Small intestine (tissue), 7 donors: Measurements from ENCODE around the gene PRIM2. TPM values are rescaled to one million over a fixed set of nuclear protein-coding genes. Genes with fewer than 3 reads are reported as not detected.
"Not testable (repeated sequence)": the region's sequence is repeated elsewhere in the genome, so short reads cannot be mapped to it uniquely, and the experiment has no call there.

Source experiments
- DNase-seq, 2 donors: peaks; one replicate each; pipeline versions ENCODE4 v3.0.0 to v3.0.0-alpha.2; 2013
- FAIRE-seq: peaks from 2 replicates; lab custom pipeline; 2012; peaks lifted over from hg19 to GRCh38; lab: Jason Lieb, UNC
- H3K27ac ChIP-seq, 3 donors: one replicate each; pipeline ENCODE4 v1.5.1; 2013; ENCODE audit warnings: low read length in 2 of 3, mild to moderate bottlenecking in 2 of 3, control low read depth in 1 of 3, inconsistent platforms in 1 of 3, low read depth in 1 of 3, moderate library complexity in 1 of 3
- H3K27me3 ChIP-seq, 3 donors: one replicate each; pipeline ENCODE4 v1.6.1; 2013; ENCODE audit warnings: low read length in 3 of 3, inconsistent platforms in 1 of 3; ENCODE audit not compliant: control insufficient read depth in 3 of 3, insufficient read depth in 3 of 3
- H3K36me3 ChIP-seq, 3 donors: one replicate each; pipeline ENCODE4 v1.6.1; 2013; ENCODE audit warnings: low read length in 3 of 3, inconsistent platforms in 1 of 3, low read depth in 1 of 3, mild to moderate bottlenecking in 1 of 3, moderate library complexity in 1 of 3; ENCODE audit not compliant: control insufficient read depth in 3 of 3, insufficient read depth in 2 of 3
- H3K4me1 ChIP-seq, 3 donors: one replicate each; pipeline ENCODE4 v1.6.1; 2013; ENCODE audit warnings: low read length in 2 of 3, inconsistent platforms in 1 of 3, low read depth in 1 of 3, mild to moderate bottlenecking in 1 of 3, moderate library complexity in 1 of 3; ENCODE audit not compliant: control insufficient read depth in 3 of 3, insufficient read depth in 2 of 3
- H3K4me3 ChIP-seq, 3 donors: one replicate each; pipeline ENCODE4 v1.5.1; 2013; ENCODE audit warnings: low read length in 3 of 3, control low read depth in 1 of 3, inconsistent platforms in 1 of 3, low read depth in 1 of 3, mild to moderate bottlenecking in 1 of 3, moderate library complexity in 1 of 3
- H3K9me3 ChIP-seq, 2 donors: one replicate each; pipeline ENCODE4 v1.6.1; 2013; ENCODE audit warnings: low read depth in 1 of 2, low read length in 1 of 2; ENCODE audit not compliant: control insufficient read depth in 2 of 2, insufficient read depth in 1 of 2
- WGBS, 3 donors: extraction: QIAGEN DNeasy Blood & Tissue Kit; methylation state at CpG; one replicate each; pipeline ENCODE4 v1.1.7; 2013; 5-methylcytosine and 5-hydroxymethylcytosine counted together
- polyA plus RNA-seq, 4 donors: library from polyadenylated mRNA; stranded (reverse) in 3 of 4; unstranded in 1 of 4; fragments of 200-250 nt in 3 of 4; fragments of 120-200 nt in 1 of 4; gene quantifications; one replicate each; pipeline versions ENCODE4 v1.2.1 to v1.2.3, GENCODE V29; 2013
- donor health status: healthy with polysubstance abuse.
- donor health status: control.
- donor health status: control.
- donor health status: Bipolar disorder and iron deficiency.
- donor health status: healthy.

PRIM2 gene
- polyA plus RNA-seq, 4 donors = 2.7 to 9.7 (median 5.9) TPM

- H3K27me3 ChIP-seq = no peaks in the 10 kb centered on the region
- peaks cover 0 to 9% of the 10 kb centered on the region in 2 donors for H3K9me3 ChIP-seq
- FAIRE-seq (no peak), DNase-seq (no peak)
- H3K36me3 ChIP-seq = peaks cover 0 to 23% (median 7%) of the 10 kb centered on the region in 3 donors
- no peak overlapping the region for H3K4me3 ChIP-seq
- H3K4me1 ChIP-seq = no peaks in the 10 kb centered on the region
- WGBS, 3 donors = 88 to 95% (median 93%) methylated on average over 2 of the region's 2 CpGs
- H3K27ac ChIP-seq = no peak overlapping the region
Observed at GRCh38 chr6:57327311-57327710, 9.9 kb downstream of the PRIM2 start.

GRCh38 chr6:57328074-57328473 is 10.6 kb downstream of the PRIM2 start:
- WGBS, 3 donors = 95 to 98% (median 96%) methylated on average over 1 of the region's 1 CpG
- Histone ChIP-seq H3K36me3 (peaks cover 0 to 23% (median 5%) of the 10 kb centered on the region in 3 donors), H3K27ac (no peak overlapping the region), H3K9me3 (peaks cover 0 to 9% of the 10 kb centered on the region in 2 donors), H3K4me1 (no peaks in the 10 kb centered on the region), H3K4me3 (no peak overlapping the region), H3K27me3 (no peaks in the 10 kb centered on the region)
- FAIRE-seq (no peak), DNase-seq (no peak)

- peaks cover 0 to 9% of the 10 kb centered on the region in 2 donors for H3K9me3 ChIP-seq
- H3K27me3 ChIP-seq = no peaks in the 10 kb centered on the region
- no peak overlapping the region for H3K4me3 ChIP-seq
- H3K4me1 ChIP-seq = no peaks in the 10 kb centered on the region
- no peak overlapping the region for H3K27ac ChIP-seq
- H3K36me3 ChIP-seq = peaks cover 0 to 23% (median 5%) of the 10 kb centered on the region in 3 donors
- no peak for FAIRE-seq
- no peak for DNase-seq
Observed at GRCh38 chr6:57329933-57330332, 12.5 kb downstream of the PRIM2 start.

GRCh38 chr6:57342148-57342669 is 24.8 kb downstream of the PRIM2 start:
- WGBS, 3 donors = 82 to 85% (median 82%) methylated on average over 2 of the region's 2 CpGs
- Histone ChIP-seq H3K27me3 (no peaks in the 10 kb centered on the region), H3K9me3 (no peaks in the 10 kb centered on the region), H3K4me1 (no peaks in the 10 kb centered on the region), H3K36me3 (no peaks in the 10 kb centered on the region), H3K4me3 (no peak overlapping the region), H3K27ac (no peak overlapping the region)
- no peak for DNase-seq
- FAIRE-seq = no peak

GRCh38 chr6:57343342-57343741 is 25.9 kb downstream of the PRIM2 start:
- H3K4me3 ChIP-seq, H3K9me3 ChIP-seq, FAIRE-seq, H3K36me3 ChIP-seq, H3K27ac ChIP-seq, H3K27me3 ChIP-seq, H3K4me1 ChIP-seq, DNase-seq: not testable (repeated sequence)
- 85 to 89% (median 87%) methylated on average over 3 of the region's 3 CpGs for WGBS, 3 donors

- 84 to 98% (median 94%) methylated on average over 2 of the region's 2 CpGs for WGBS, 3 donors
- not testable (repeated sequence) for FAIRE-seq
Observed at GRCh38 chr6:57346715-57347114, 29.3 kb downstream of the PRIM2 start.

GRCh38 chr6:57347597-57347996 is 30.2 kb downstream of the PRIM2 start:
- not testable (repeated sequence) for H3K27me3 ChIP-seq, H3K36me3 ChIP-seq, DNase-seq, H3K4me1 ChIP-seq, FAIRE-seq, H3K9me3 ChIP-seq, H3K4me3 ChIP-seq, H3K27ac ChIP-seq

More at GRCh38 chr6:57346715-57347114, 29.3 kb downstream of the PRIM2 start:
- not testable (repeated sequence) for H3K4me1 ChIP-seq, H3K4me3 ChIP-seq, DNase-seq, H3K9me3 ChIP-seq, H3K27ac ChIP-seq, H3K27me3 ChIP-seq, H3K36me3 ChIP-seq

- not testable (repeated sequence) for H3K4me3 ChIP-seq, FAIRE-seq, H3K27ac ChIP-seq, H3K36me3 ChIP-seq, H3K4me1 ChIP-seq, DNase-seq, H3K27me3 ChIP-seq, H3K9me3 ChIP-seq
- WGBS, 3 donors = 52 to 79% (median 79%) methylated on average over 5 to 6 of the region's 6 CpGs
Observed at GRCh38 chr6:57350443-57350842, 33.0 kb downstream of the PRIM2 start.

GRCh38 chr6:57352596-57352995 is 35.2 kb downstream of the PRIM2 start:
- not testable (repeated sequence) for H3K4me3 ChIP-seq, H3K36me3 ChIP-seq, FAIRE-seq, H3K27ac ChIP-seq, DNase-seq, H3K27me3 ChIP-seq, H3K4me1 ChIP-seq, H3K9me3 ChIP-seq
- 50 to 71% (median 69%) methylated on average over 1 of the region's 1 CpG for WGBS, 3 donors
